ENCODE results near the gene RAB11B. TPM values are rescaled to one million over a fixed set of nuclear protein-coding genes. Genes with fewer than 3 reads are reported as not detected.

RAB11B gene
- total and polyA plus RNA-seq, 2 of the 13 experiments (the other 11 are each of a cell fraction or from before 2014, with no cell fraction given), result 6.0 to 28.4 TPM

- TF ChIP-seq TOPORS (CRISPR knock-in tag; IDR thresholded peaks at IDR 0.05) (no peak), PRDM4 (CRISPR knock-in tag; IDR thresholded peaks at IDR 0.05; ENCODE audit: borderline replicate concordance) (no peak), ARNTL (CRISPR knock-in tag; IDR thresholded peaks at IDR 0.05) (no peak), ELF3 (CRISPR knock-in tag; IDR thresholded peaks at IDR 0.05) (no peak), CSRNP2 (CRISPR knock-in tag; conservative IDR thresholded peaks at IDR 0.05; ENCODE audit: low read depth) (no peak), ZNF766 (CRISPR knock-in tag; IDR thresholded peaks at IDR 0.05; ENCODE audit: borderline replicate concordance) (no peak), ZSCAN25 (CRISPR knock-in tag; IDR thresholded peaks at IDR 0.05) (peak; percentile 57; the same call in 1 of the 2 replicates), ZNF143 (CRISPR knock-in tag; IDR thresholded peaks at IDR 0.05) (no peak), ZNF639 (CRISPR knock-in tag; conservative IDR thresholded peaks at IDR 0.05) (no peak), ZNF7 (CRISPR knock-in tag; IDR thresholded peaks at IDR 0.05) (no peak), NFATC3 (CRISPR knock-in tag; IDR thresholded peaks at IDR 0.05) (no peak), ZNF432 (CRISPR knock-in tag; IDR thresholded peaks at IDR 0.05; ENCODE audit: borderline replicate concordance) (no peak), CHCHD3 (CRISPR knock-in tag; IDR thresholded peaks at IDR 0.05) (no peak), ZNF207 (IDR thresholded peaks at IDR 0.05; ENCODE audit: borderline replicate concordance) (no peak), CEBPG (CRISPR knock-in tag; IDR thresholded peaks at IDR 0.05) (no peak), RELA (CRISPR knock-in tag; IDR thresholded peaks at IDR 0.05) (no peak), ZNF451 (CRISPR knock-in tag; IDR thresholded peaks at IDR 0.05) (no peak), ZNF772 (CRISPR knock-in tag; IDR thresholded peaks at IDR 0.05) (no peak), NFE2L2 (IDR thresholded peaks at IDR 0.05; ENCODE audit: low read length) (no peak), DNMT1 (CRISPR knock-in tag; IDR thresholded peaks at IDR 0.05) (no peak), DMTF1 (CRISPR knock-in tag; IDR thresholded peaks at IDR 0.05) (no peak), MYC (CRISPR knock-in tag; IDR thresholded peaks at IDR 0.05; ENCODE audit: borderline replicate concordance) (0 out of 2 replicates have a peak, but pooled peaks have one; percentile 35), NAIF1 (CRISPR knock-in tag; IDR thresholded peaks at IDR 0.05; ENCODE audit: borderline replicate concordance) (no peak), BRD4 (CRISPR knock-in tag; IDR thresholded peaks at IDR 0.05) (no peak)
Observed at GRCh38 chr19:8361921-8362793, 28.0 kb upstream of the RAB11B start (continued).
